KMS-11 (cell line): Measurements from ENCODE around the gene PAQR4.

Experiments
- H2AFZ ChIP-seq: fragments of 200-600 bp; sonication (generic); 2 replicates; pipeline ENCODE4 v1.6.1; 2016; ENCODE audit warnings: antibody characterized with exemption, mixed run types, low read depth
- H3K27ac ChIP-seq: fragments of 200-600 bp; sonication (generic); 2 replicates; pipeline ENCODE4 v1.6.1; 2016; ENCODE audit warnings: mild to moderate bottlenecking, mixed run types
- H3K27me3 ChIP-seq: fragments of 200-600 bp; sonication (generic); 2 replicates; pipeline ENCODE4 v1.6.1; 2017; ENCODE audit warnings: mild to moderate bottlenecking, low read depth, mixed run types, moderate library complexity; ENCODE audit not compliant: insufficient read depth
- H3K36me3 ChIP-seq: fragments of 200-600 bp; sonication (generic); 2 replicates; pipeline ENCODE4 v1.6.1; 2017; ENCODE audit warnings: mild to moderate bottlenecking, mixed run types; ENCODE audit not compliant: insufficient read depth
- H3K4me1 ChIP-seq: fragments of 200-600 bp; sonication (generic); 2 replicates; pipeline ENCODE4 v1.6.1; 2016; ENCODE audit warnings: mild to moderate bottlenecking, low read depth, mixed run types; ENCODE audit not compliant: poor library complexity, severe bottlenecking
- H3K4me2 ChIP-seq: fragments of 200-600 bp; sonication (generic); 2 replicates; pipeline ENCODE4 v1.7.0; 2016; ENCODE audit warnings: mild to moderate bottlenecking, mixed run types
- H3K4me3 ChIP-seq: fragments of 200-600 bp; sonication (generic); IDR thresholded peaks from 2 replicates; pipeline ENCODE4 v1.6.1; 2017; ENCODE audit warnings: low read depth, low read length, mixed read lengths; ENCODE audit not compliant: insufficient read depth
- H3K79me2 ChIP-seq: fragments of 200-600 bp; sonication (generic); 2 replicates; pipeline ENCODE4 v1.6.1; 2016; ENCODE audit warnings: low read depth, mixed run types; ENCODE audit not compliant: insufficient read depth
- H3K9ac ChIP-seq: fragments of 200-600 bp; sonication (generic); 2 replicates; pipeline ENCODE4 v1.6.1; 2016; ENCODE audit warnings: mild to moderate bottlenecking, mixed run types
- H4K20me1 ChIP-seq: fragments of 200-600 bp; sonication (generic); 2 replicates; pipeline ENCODE4 v1.6.1; 2016; ENCODE audit warnings: mild to moderate bottlenecking, mixed run types; ENCODE audit not compliant: insufficient read depth
- CTCF ChIP-seq: fragments of 200-600 bp; sonication (generic); conservative IDR thresholded peaks from 2 replicates; pipeline ENCODE4 v1.6.1; 2017; ENCODE audit warnings: low read depth, mild to moderate bottlenecking, antibody characterized with exemption, low read length, moderate library complexity, mixed read lengths

PAQR4 gene

GRCh38 chr16:3008690-3009037 is 39.5 kb downstream of the PAQR4 start:
- H3K4me2 ChIP-seq: no peak overlapping the region; the same call in 1 of the 2 replicates
- no peaks in the 10 kb centered on the region for H3K36me3 ChIP-seq
- no peak overlapping the region for H2AFZ ChIP-seq
- H3K27ac ChIP-seq: no peak overlapping the region
- peaks cover 51% of the 10 kb centered on the region for H3K4me1 ChIP-seq
- peaks cover 64% of the 10 kb centered on the region for H3K27me3 ChIP-seq
- H3K9ac ChIP-seq: no peak overlapping the region
- H3K4me3 ChIP-seq: no peak overlapping the region
- TF ChIP-seq CTCF: no peak
- no peaks in the 10 kb centered on the region for H4K20me1 ChIP-seq
- no peaks in the 10 kb centered on the region for H3K79me2 ChIP-seq

GRCh38 chr16:3009568-3010390 is 40.6 kb downstream of the PAQR4 start:
- Histone ChIP-seq H3K36me3 (no peaks in the 10 kb centered on the region), H4K20me1 (no peaks in the 10 kb centered on the region), H3K4me3 (no peak overlapping the region), H3K4me2 (no peak overlapping the region), H3K27ac (no peak overlapping the region), H3K27me3 (peaks cover 71% of the 10 kb centered on the region), H3K9ac (no peak overlapping the region), H3K79me2 (no peaks in the 10 kb centered on the region), H2AFZ (no peak overlapping the region), H3K4me1 (peaks cover 50% of the 10 kb centered on the region)
- TF ChIP-seq CTCF: no peak

GRCh38 chr16:3010510-3010909 is 41.4 kb downstream of the PAQR4 start:
- no peak for TF ChIP-seq CTCF
- Histone ChIP-seq H2AFZ (no peak overlapping the region), H3K4me1 (peaks cover 47% of the 10 kb centered on the region), H3K27me3 (peaks cover 69% of the 10 kb centered on the region), H4K20me1 (no peaks in the 10 kb centered on the region), H3K27ac (no peak overlapping the region), H3K79me2 (no peaks in the 10 kb centered on the region), H3K4me2 (no peak overlapping the region), H3K4me3 (no peak overlapping the region), H3K9ac (no peak overlapping the region), H3K36me3 (no peaks in the 10 kb centered on the region)

- no peak for TF ChIP-seq CTCF
- no peaks in the 10 kb centered on the region for H3K36me3 ChIP-seq
- H4K20me1 ChIP-seq: no peaks in the 10 kb centered on the region
- H3K9ac ChIP-seq: no peak overlapping the region
- peaks cover 31% of the 10 kb centered on the region for H3K4me1 ChIP-seq
- H3K4me2 ChIP-seq: peak overlapping the region; percentile 62; the same call in 1 of the 2 replicates
- H2AFZ ChIP-seq: peak overlapping the region; percentile 53; the same call in 1 of the 2 replicates
- no peaks in the 10 kb centered on the region for H3K79me2 ChIP-seq
- no peak overlapping the region for H3K4me3 ChIP-seq
- peaks cover 69% of the 10 kb centered on the region for H3K27me3 ChIP-seq
- no peak overlapping the region for H3K27ac ChIP-seq
These were observed 43.1 kb downstream of the PAQR4 start for GRCh38 chr16:3012246-3012645.
